ENCODE results near the gene PHAF1. TPM values are rescaled to one million over a fixed set of nuclear protein-coding genes. Genes with fewer than 3 reads are reported as not detected.
A peak's percentile ranks its signal among the peaks of the same experiment; 100 is the strongest.

PHAF1 gene
- total and polyA plus RNA-seq, 10 donors, result 5.5 to 44.0 (median 18.4) TPM

GRCh38 chr16:67184453-67184994 is 74.8 kb downstream of the PHAF1 start:
- peaks cover 0 to 34% (median 0%) of the 10 kb centered on the region in 7 donors for H3K27me3 ChIP-seq (replicated peaks in 1 of 7)
- no peak for DNase-seq
- peak overlapping the region; percentile 60 to 86 (median 70) for H3K4me3 ChIP-seq
- peaks cover 11 to 63% (median 44%) of the 10 kb centered on the region in 6 donors for H3K4me1 ChIP-seq
- TF ChIP-seq CTCF (IDR thresholded peaks at IDR 0.05 in 8 of 11, conservative IDR thresholded peaks at IDR 0.05 in 3 of 11) (no peak), POLR2A (IDR thresholded peaks at IDR 0.05) (peak in 1 of 3 donors; percentile 4)
- peaks cover 0 to 12% (median 0%) of the 10 kb centered on the region in 6 donors for H3K36me3 ChIP-seq
- peak overlapping the region; percentile 93 to 99 (median 95) for H3K27ac ChIP-seq
- no peaks in the 10 kb centered on the region for H3K9me3 ChIP-seq
- 5 to 10% (median 10%) methylated on average over 15 to 59 of the region's 59 CpGs for WGBS, 5 donors
- intact Hi-C loops (cut with DNase I; ENCODE audit: low total_unique reads), result no loop called here

GRCh38 chr16:67184995-67185650 is 75.4 kb downstream of the PHAF1 start:
- Histone ChIP-seq H3K36me3 (peaks cover 0 to 12% (median 0%) of the 10 kb centered on the region in 6 donors), H3K27ac (peak overlapping the region in 5 of 8 donors; percentile 95 to 99 (median 95)), H3K4me1 (peaks cover 11 to 64% (median 44%) of the 10 kb centered on the region in 6 donors), H3K9me3 (no peaks in the 10 kb centered on the region), H3K4me3 (peak overlapping the region in 7 of 8 donors; percentile 66 to 86 (median 70)), H3K27me3 (replicated peaks in 1 of 7) (peaks cover 0 to 32% (median 0%) of the 10 kb centered on the region in 7 donors)
- WGBS, 5 donors, result 14 to 26% (median 17%) methylated on average over 39 to 43 of the region's 43 CpGs
- intact Hi-C loops (cut with DNase I; ENCODE audit: low total_unique reads), result no loop called here
- peak; percentile 96 for DNase-seq
- no peak for TF ChIP-seq POLR2A (IDR thresholded peaks at IDR 0.05)
- peak; percentile 66 to 87 (median 78) for TF ChIP-seq CTCF (IDR thresholded peaks at IDR 0.05 in 8 of 11, conservative IDR thresholded peaks at IDR 0.05 in 3 of 11)
- peak; percentile 70 to 81 (median 79) for TF ChIP-seq POLR2AphosphoS5 (IDR thresholded peaks at IDR 0.05)

- TF ChIP-seq POLR2A (IDR thresholded peaks at IDR 0.05), result no peak
- TF ChIP-seq CTCF (IDR thresholded peaks at IDR 0.05 in 8 of 11, conservative IDR thresholded peaks at IDR 0.05 in 3 of 11), result peak in 6 of 11 experiments; percentile 1 to 31 (median 20)
- Histone ChIP-seq H3K4me3 (peak overlapping the region in 7 of 8 donors; percentile 66 to 86 (median 70)), H3K4me1 (peaks cover 11 to 69% (median 46%) of the 10 kb centered on the region in 6 donors), H3K27me3 (replicated peaks in 1 of 7) (peaks cover 0 to 32% (median 0%) of the 10 kb centered on the region in 7 donors), H3K36me3 (peaks cover 0 to 12% (median 0%) of the 10 kb centered on the region in 6 donors), H3K9me3 (no peaks in the 10 kb centered on the region), H3K27ac (peak overlapping the region in 6 of 8 donors; percentile 16 to 99 (median 95))
- WGBS, 5 donors, result 7 to 14% (median 11%) methylated on average over 12 of the region's 12 CpGs
- intact Hi-C loops (cut with DNase I; ENCODE audit: low total_unique reads), result no loop called here
- DNase-seq, result no peak
These were observed 76.0 kb downstream of the PHAF1 start for GRCh38 chr16:67185651-67186134.

- H3K9me3 ChIP-seq, result no peaks in the 10 kb centered on the region
- peak overlapping the region in 3 of 8 donors; percentile 95 to 99 (median 96) for H3K27ac ChIP-seq
- intact Hi-C loops (cut with DNase I; ENCODE audit: low total_unique reads), result no loop called here
- TF ChIP-seq CTCF (IDR thresholded peaks at IDR 0.05 in 8 of 11, conservative IDR thresholded peaks at IDR 0.05 in 3 of 11), result no peak
- no peak for TF ChIP-seq POLR2A (IDR thresholded peaks at IDR 0.05)
- no peak for TF ChIP-seq POLR2AphosphoS5 (IDR thresholded peaks at IDR 0.05)
- no peak overlapping the region for H3K4me3 ChIP-seq
- H3K4me1 ChIP-seq, result peaks cover 17 to 78% (median 55%) of the 10 kb centered on the region in 6 donors
- no peak for DNase-seq
- peaks cover 0 to 12% (median 0%) of the 10 kb centered on the region in 6 donors for H3K36me3 ChIP-seq
- peaks cover 0 to 32% (median 0%) of the 10 kb centered on the region in 7 donors for H3K27me3 ChIP-seq (replicated peaks in 1 of 7)
- WGBS, 5 donors, result 32 to 80% (median 62%) methylated on average over 5 of the region's 5 CpGs
These were observed 76.8 kb downstream of the PHAF1 start for GRCh38 chr16:67186550-67186950.
